HG03139 (cell line): Measurements from ENCODE around the gene PGRMC2.

Experiments
- ATAC-seq: cut with Tn5 transposase; IDR thresholded peaks from one replicate; pipeline ENCODE4 v1.9.1; 2021; ENCODE audit not compliant: unreplicated experiment

PGRMC2 gene

GRCh38 chr4:128225148-128225547 lies 62.5 kb downstream of the PGRMC2 start:
- no peak for ATAC-seq

GRCh38 chr4:128221586-128221985 lies 66.0 kb downstream of the PGRMC2 start:
- no peak for ATAC-seq

GRCh38 chr4:128220286-128221235 lies 67.1 kb downstream of the PGRMC2 start:
- ATAC-seq: peak; percentile 87
